Central memory CD8-positive, alpha-beta T cell (primary cell): Measurements from ENCODE around the gene UAP1L1.

ENCODE experiments used
- ATAC-seq: fragments of 150-1000 bp; cut with Tn5 transposase; replicated peaks from 2 replicates; pipeline ENCODE4 v1.10.0; 2022; ENCODE audit warnings: mild to moderate bottlenecking, moderate FRiP score, moderate number of reproducible peaks; ENCODE audit not compliant: poor library complexity, severe bottlenecking; ENCODE audit errors: extremely low read depth
- DNase-seq, 2 donors: peaks; one replicate each; pipeline ENCODE4 v3.0.0; 2021; ENCODE audit warnings: low spot score in 2 of 2
- H3K27ac Mint-ChIP-seq: one replicate; pipeline ENCODE4 v1.8.0; 2022; ENCODE audit warnings: low read depth, mild to moderate bottlenecking, moderate library complexity, mixed read lengths
- H3K27me3 Mint-ChIP-seq: one replicate; pipeline ENCODE4 v1.8.0; 2022; ENCODE audit warnings: mixed read lengths
- H3K36me3 Mint-ChIP-seq: one replicate; pipeline ENCODE4 v1.8.0; 2022; ENCODE audit warnings: mild to moderate bottlenecking, moderate library complexity, mixed read lengths; ENCODE audit not compliant: insufficient read depth
- H3K4me1 Mint-ChIP-seq: one replicate; pipeline ENCODE4 v1.8.0; 2022; ENCODE audit warnings: mixed read lengths
- H3K4me3 Mint-ChIP-seq: one replicate; pipeline ENCODE4 v1.8.0; 2022; ENCODE audit warnings: mild to moderate bottlenecking, moderate library complexity, mixed read lengths
- H3K9me3 Mint-ChIP-seq: one replicate; pipeline ENCODE4 v1.8.0; 2022; ENCODE audit warnings: mixed read lengths

Gene UAP1L1

DNA sequence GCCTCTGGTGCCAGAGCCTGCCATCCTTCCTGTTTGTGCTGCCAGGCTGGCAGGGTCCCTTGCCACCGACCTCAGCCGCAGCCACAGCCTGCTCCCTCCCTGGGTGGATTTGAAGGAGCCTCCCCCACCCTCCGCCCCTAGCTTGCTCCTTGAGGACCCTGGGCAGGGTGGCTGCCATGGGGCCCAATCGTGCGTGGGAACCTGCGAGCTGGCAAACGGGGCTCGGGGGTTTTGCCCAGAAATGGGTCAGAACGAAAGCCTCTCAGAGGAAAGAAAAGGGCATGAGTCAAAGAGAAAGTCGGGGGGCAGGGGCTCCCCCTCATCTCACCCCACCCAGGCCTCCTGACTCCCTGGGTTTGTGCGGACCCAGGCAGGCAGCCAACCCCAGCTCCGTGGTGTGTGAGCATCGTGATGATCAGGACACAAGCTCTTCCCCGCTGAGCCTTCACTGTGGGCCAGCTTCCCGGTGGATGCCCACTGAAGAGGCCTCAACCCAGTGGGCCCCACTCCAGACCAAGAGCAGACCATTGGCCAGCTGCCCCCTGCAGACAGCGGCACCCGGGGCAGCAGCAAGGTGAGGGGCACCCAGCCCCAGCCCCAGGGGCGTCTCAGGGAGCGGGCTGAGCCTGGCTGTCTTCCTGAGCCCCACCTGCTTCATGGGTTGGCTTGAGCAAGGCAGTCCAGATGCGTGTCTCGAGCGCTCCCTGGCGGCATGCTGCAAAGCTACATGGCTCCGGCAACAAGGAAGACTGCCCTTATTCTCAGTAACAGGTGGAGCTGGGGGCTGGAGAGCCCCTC, 42.4 kb upstream of the UAP1L1 start:
- ATAC-seq = peak; percentile 74
- H3K4me3 Mint-ChIP-seq = peak overlapping the region; percentile 78
- peak; percentile 80 to 85 for DNase-seq
- H3K9me3 Mint-ChIP-seq = no peaks in the 10 kb centered on the region
- H3K4me1 Mint-ChIP-seq = peaks cover 41% of the 10 kb centered on the region
- peaks cover 9% of the 10 kb centered on the region for H3K36me3 Mint-ChIP-seq
- no peaks in the 10 kb centered on the region for H3K27me3 Mint-ChIP-seq
- peak overlapping the region; percentile 84 for H3K27ac Mint-ChIP-seq

GRCh38 chr9:137035507-137035834, 41.8 kb upstream of the UAP1L1 start:
- DNase-seq (no peak), ATAC-seq (no peak)
- Mint-ChIP-seq H3K4me1 (peaks cover 37% of the 10 kb centered on the region), H3K27me3 (no peaks in the 10 kb centered on the region), H3K27ac (peak overlapping the region; percentile 84), H3K4me3 (peak overlapping the region; percentile 78), H3K36me3 (peaks cover 9% of the 10 kb centered on the region), H3K9me3 (no peaks in the 10 kb centered on the region)

DNA sequence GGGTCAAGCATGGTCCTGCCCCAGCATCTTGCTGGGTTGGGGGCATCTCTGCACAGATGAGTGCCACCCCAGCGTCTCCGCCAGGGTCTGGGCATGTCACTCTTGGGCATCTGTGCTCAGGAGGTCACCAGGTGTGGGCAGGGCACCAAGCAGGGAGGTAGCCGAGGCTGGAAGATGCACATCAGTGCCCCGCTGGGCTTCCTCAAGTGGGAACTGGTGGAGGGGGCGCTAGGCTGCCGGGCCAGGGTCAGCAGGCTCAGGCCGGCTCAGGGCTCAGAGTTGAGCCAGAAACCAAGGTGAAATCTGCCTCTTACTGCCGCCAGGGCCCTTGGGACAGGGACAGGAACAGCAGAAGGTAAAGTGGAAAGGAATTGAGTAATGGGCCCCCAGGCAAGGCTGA, 41.4 kb upstream of the UAP1L1 start:
- Mint-ChIP-seq H3K27ac (no peak overlapping the region), H3K4me1 (peaks cover 32% of the 10 kb centered on the region), H3K4me3 (no peak overlapping the region), H3K9me3 (no peaks in the 10 kb centered on the region), H3K36me3 (peaks cover 6% of the 10 kb centered on the region), H3K27me3 (no peaks in the 10 kb centered on the region)
- DNase-seq (no peak), ATAC-seq (no peak)

DNA sequence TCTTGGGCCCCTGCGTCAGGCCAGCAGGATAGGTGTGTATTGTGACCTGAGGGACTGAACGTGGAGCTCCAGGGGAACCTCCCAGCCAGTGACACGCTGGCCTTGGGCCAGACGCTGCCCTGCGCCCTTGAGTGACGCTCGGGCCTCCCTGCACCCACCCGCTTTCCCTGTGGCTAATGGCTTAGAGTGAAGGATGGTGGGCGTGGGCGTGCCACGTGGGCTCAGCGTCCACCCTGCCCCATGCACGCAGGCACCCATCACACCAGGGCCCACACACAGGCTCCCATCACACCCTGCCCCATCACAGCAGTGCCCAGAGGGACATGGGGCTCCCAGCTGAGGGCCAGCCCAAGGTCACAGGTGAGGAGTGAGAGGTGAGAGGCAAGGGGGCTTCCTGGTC, 40.3 kb upstream of the UAP1L1 start:
- Mint-ChIP-seq H3K4me3 (no peak overlapping the region), H3K9me3 (no peaks in the 10 kb centered on the region), H3K36me3 (peaks cover 5% of the 10 kb centered on the region), H3K4me1 (peaks cover 27% of the 10 kb centered on the region), H3K27me3 (no peaks in the 10 kb centered on the region), H3K27ac (no peak overlapping the region)
- DNase-seq (no peak), ATAC-seq (no peak)

DNA sequence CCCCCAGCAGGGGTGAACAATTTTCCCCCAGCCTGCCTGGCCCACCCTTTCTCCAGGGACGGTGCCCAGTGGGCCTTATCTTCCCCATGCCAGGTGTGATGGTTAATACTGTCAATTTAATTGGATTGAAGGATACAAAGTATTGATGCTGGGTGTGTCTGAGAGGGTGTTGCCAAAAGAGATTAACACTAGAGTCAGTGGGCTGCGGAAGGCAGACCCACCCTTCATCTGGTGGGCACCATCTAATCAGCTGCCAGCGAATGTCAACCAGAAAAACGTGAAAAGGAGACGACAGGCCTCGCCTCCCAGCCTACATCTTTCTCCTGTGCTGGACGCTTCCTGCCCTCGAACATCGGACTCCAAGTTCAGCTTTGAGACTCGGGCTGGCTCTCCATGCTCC, 39.8 kb upstream of the UAP1L1 start:
- H3K36me3 Mint-ChIP-seq = peaks cover 5% of the 10 kb centered on the region
- H3K4me3 Mint-ChIP-seq = no peak overlapping the region
- H3K9me3 Mint-ChIP-seq = no peaks in the 10 kb centered on the region
- no peak for DNase-seq
- peaks cover 22% of the 10 kb centered on the region for H3K4me1 Mint-ChIP-seq
- ATAC-seq = no peak
- no peak overlapping the region for H3K27ac Mint-ChIP-seq
- no peaks in the 10 kb centered on the region for H3K27me3 Mint-ChIP-seq

- Mint-ChIP-seq H3K27me3 (no peaks in the 10 kb centered on the region), H3K27ac (no peak overlapping the region), H3K4me1 (peaks cover 14% of the 10 kb centered on the region), H3K4me3 (no peak overlapping the region), H3K9me3 (no peaks in the 10 kb centered on the region), H3K36me3 (peaks cover 1% of the 10 kb centered on the region)
- no peak for ATAC-seq
- DNase-seq = no peak
Observed at GRCh38 chr9:137038916-137039315, 38.4 kb upstream of the UAP1L1 start.

DNA sequence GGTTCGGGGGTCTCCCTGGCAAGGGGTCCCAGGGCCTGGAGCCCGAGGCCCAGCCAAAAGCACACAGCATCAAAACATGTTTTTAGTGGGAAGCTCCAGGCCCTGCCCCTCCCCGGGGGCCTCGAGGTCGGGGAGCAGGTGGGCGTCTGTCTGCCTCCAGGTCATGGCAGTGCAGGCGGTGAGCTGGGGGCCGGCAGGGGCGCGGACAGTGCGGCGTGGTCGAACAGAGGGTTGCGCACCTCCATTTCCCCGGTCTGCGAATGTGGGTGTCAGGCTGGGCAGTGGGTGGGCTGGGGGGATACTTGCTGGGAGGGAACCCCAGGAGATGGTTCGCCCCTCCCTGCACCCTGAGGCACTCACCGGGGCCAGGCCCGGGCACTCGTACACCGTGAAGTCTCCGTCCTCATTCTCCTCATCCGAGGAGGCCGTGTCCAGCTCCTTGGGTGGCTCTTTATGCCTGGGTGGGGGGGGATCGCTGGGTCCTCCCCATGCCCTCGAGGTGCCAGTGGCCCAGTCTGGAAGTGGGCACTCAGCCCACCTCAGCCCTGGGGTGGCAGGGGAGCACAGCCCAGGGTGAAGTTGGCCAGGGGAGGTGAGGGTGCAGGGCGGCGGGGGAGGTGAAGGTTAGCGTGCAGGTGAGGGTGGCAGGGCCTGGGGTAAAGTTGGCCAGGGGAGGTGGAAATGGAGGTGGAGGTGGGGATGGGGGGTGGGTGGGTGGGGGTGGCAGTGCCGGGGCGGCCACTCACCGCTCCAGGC, 37.5 kb upstream of the UAP1L1 start:
- Mint-ChIP-seq H3K4me1 (peaks cover 12% of the 10 kb centered on the region), H3K27ac (no peak overlapping the region), H3K36me3 (no peaks in the 10 kb centered on the region), H3K27me3 (no peaks in the 10 kb centered on the region), H3K4me3 (no peak overlapping the region), H3K9me3 (no peaks in the 10 kb centered on the region)
- ATAC-seq (no peak), DNase-seq (no peak)

DNA sequence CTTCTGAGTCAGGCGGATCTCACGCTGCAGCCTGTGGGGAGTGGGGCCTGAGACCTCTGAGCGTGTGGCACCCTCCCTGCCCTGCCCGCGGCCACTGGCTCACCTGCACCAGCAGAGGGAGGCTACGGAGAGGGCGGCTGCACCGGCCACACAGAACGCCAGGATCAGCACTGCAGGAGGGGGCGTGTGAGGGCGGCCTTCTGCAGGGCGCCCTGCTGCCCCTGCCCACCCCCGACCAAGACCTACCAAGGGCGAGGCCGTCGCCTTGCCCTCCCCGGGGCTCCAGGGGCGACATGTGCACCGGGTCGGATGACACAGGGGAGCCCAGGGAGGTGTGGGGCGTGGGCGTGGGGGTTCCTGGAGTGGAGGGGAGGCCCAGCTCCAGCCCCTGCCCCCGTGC, 36.7 kb upstream of the UAP1L1 start:
- DNase-seq = no peak
- peaks cover 10% of the 10 kb centered on the region for H3K4me1 Mint-ChIP-seq
- H3K27ac Mint-ChIP-seq = no peak overlapping the region
- H3K4me3 Mint-ChIP-seq = no peak overlapping the region
- H3K27me3 Mint-ChIP-seq = no peaks in the 10 kb centered on the region
- no peak for ATAC-seq
- H3K36me3 Mint-ChIP-seq = no peaks in the 10 kb centered on the region
- H3K9me3 Mint-ChIP-seq = no peaks in the 10 kb centered on the region

- no peaks in the 10 kb centered on the region for H3K36me3 Mint-ChIP-seq
- no peak overlapping the region for H3K27ac Mint-ChIP-seq
- H3K27me3 Mint-ChIP-seq = no peaks in the 10 kb centered on the region
- DNase-seq = no peak
- H3K4me3 Mint-ChIP-seq = no peak overlapping the region
- ATAC-seq = no peak
- H3K4me1 Mint-ChIP-seq = peaks cover 10% of the 10 kb centered on the region
- no peaks in the 10 kb centered on the region for H3K9me3 Mint-ChIP-seq
Observed at GRCh38 chr9:137041124-137041523, 36.2 kb upstream of the UAP1L1 start.

GRCh38 chr9:137042751-137043727, 34.3 kb upstream of the UAP1L1 start:
- no peak overlapping the region for H3K4me3 Mint-ChIP-seq

DNA sequence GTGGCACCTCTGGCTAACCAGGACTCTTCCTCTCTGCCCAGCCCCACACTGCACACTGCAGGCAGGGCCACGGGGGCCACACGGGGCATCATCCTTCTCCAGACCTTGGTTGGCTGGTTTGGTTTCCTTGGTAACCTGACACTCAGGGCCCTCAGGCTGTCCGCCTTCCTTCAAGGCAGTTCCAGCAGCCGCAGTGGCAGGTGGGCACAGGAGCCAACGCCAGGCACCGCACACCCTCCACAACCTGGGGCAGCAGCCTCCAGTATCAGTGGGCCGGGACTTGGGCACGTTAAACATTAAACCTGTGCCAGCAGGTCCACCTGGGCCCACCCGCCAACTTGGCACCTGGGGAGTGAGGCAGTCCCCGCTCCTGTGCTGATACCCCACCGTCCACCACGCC, 33.3 kb upstream of the UAP1L1 start:
- Mint-ChIP-seq H3K36me3 (peaks cover 7% of the 10 kb centered on the region), H3K27ac (no peak overlapping the region), H3K9me3 (no peaks in the 10 kb centered on the region), H3K4me1 (peaks cover 15% of the 10 kb centered on the region), H3K27me3 (no peaks in the 10 kb centered on the region), H3K4me3 (no peak overlapping the region)
- DNase-seq (no peak), ATAC-seq (no peak)

More at GRCh38 chr9:137042751-137043727, 34.3 kb upstream of the UAP1L1 start:
- Mint-ChIP-seq H3K27ac (no peak overlapping the region), H3K9me3 (no peaks in the 10 kb centered on the region), H3K4me1 (peaks cover 15% of the 10 kb centered on the region), H3K27me3 (no peaks in the 10 kb centered on the region), H3K36me3 (peaks cover 7% of the 10 kb centered on the region)
- no peak for ATAC-seq
- DNase-seq = no peak

- peaks cover 15% of the 10 kb centered on the region for H3K4me1 Mint-ChIP-seq
- H3K9me3 Mint-ChIP-seq = no peaks in the 10 kb centered on the region
- peaks cover 9% of the 10 kb centered on the region for H3K36me3 Mint-ChIP-seq
- DNase-seq (no peak), ATAC-seq (no peak)
- no peak overlapping the region for H3K27ac Mint-ChIP-seq
- peaks cover 4% of the 10 kb centered on the region for H3K27me3 Mint-ChIP-seq
- peak overlapping the region; percentile 75 for H3K4me3 Mint-ChIP-seq
Observed at GRCh38 chr9:137044502-137045177, 32.7 kb upstream of the UAP1L1 start.
